SU-DHL-6 (cell line): ENCODE measurements around the gene ZNF280B.

Experiments used
- EZH2phosphoT487 ChIP-seq: fragments of 200-600 bp; sonication (generic), shearing (Covaris generic); conservative IDR thresholded peaks from 2 replicates; pipeline ENCODE4 v1.6.1; 2018; ENCODE audit warnings: mild to moderate bottlenecking, antibody characterized with exemption, low read length, moderate library complexity, mixed read lengths
- TF ChIP-seq, protein P1 (sequence below): fragments of 200-600 bp; sonication (generic); IDR thresholded peaks from one replicate; pipeline ENCODE4 v1.5.1; 2017; ENCODE audit warnings: antibody characterized with exemption, mild to moderate bottlenecking, low read length, moderate library complexity; ENCODE audit not compliant: insufficient read depth, poor library complexity, severe bottlenecking

GRCh38 chr22:22452211-22452610 is 56.3 kb downstream of the ZNF280B start:
- TF ChIP-seq, protein P1, sequence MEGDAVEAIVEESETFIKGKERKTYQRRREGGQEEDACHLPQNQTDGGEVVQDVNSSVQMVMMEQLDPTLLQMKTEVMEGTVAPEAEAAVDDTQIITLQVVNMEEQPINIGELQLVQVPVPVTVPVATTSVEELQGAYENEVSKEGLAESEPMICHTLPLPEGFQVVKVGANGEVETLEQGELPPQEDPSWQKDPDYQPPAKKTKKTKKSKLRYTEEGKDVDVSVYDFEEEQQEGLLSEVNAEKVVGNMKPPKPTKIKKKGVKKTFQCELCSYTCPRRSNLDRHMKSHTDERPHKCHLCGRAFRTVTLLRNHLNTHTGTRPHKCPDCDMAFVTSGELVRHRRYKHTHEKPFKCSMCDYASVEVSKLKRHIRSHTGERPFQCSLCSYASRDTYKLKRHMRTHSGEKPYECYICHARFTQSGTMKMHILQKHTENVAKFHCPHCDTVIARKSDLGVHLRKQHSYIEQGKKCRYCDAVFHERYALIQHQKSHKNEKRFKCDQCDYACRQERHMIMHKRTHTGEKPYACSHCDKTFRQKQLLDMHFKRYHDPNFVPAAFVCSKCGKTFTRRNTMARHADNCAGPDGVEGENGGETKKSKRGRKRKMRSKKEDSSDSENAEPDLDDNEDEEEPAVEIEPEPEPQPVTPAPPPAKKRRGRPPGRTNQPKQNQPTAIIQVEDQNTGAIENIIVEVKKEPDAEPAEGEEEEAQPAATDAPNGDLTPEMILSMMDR, result no peak
- TF ChIP-seq EZH2phosphoT487, result no peak
